Duodenal mucosa (tissue), 2 donors: Measurements from ENCODE around the gene PTPRCAP.

Experiments
- H3K27ac ChIP-seq: one replicate; pipeline ENCODE4 v1.7.0; 2013; ENCODE audit warnings: low read depth, low read length
- H3K27me3 ChIP-seq, 2 donors: one replicate each; pipeline ENCODE4 v1.7.0; 2013; ENCODE audit warnings: low read length in 2 of 2, control low read depth in 1 of 2; ENCODE audit not compliant: insufficient read depth in 2 of 2, control insufficient read depth in 1 of 2
- H3K36me3 ChIP-seq, 2 donors: one replicate each; pipeline ENCODE4 v1.7.0; 2013; ENCODE audit warnings: low read length in 2 of 2, control low read depth in 1 of 2; ENCODE audit not compliant: insufficient read depth in 2 of 2, control insufficient read depth in 1 of 2
- H3K4me1 ChIP-seq, 2 donors: one replicate each; pipeline ENCODE4 v1.7.0; 2013; ENCODE audit warnings: low read length in 2 of 2, control low read depth in 1 of 2; ENCODE audit not compliant: insufficient read depth in 2 of 2, control insufficient read depth in 1 of 2
- H3K4me3 ChIP-seq, 2 donors: one replicate each; pipeline ENCODE4 v1.7.0; 2013; ENCODE audit warnings: low read length in 2 of 2, low read depth in 1 of 2
- H3K9ac ChIP-seq, 2 donors: one replicate each; pipeline ENCODE4 v1.7.0; 2013; ENCODE audit warnings: low read length in 2 of 2, low read depth in 1 of 2
- H3K9me3 ChIP-seq, 2 donors: one replicate each; pipeline ENCODE4 v1.7.0; 2013; ENCODE audit warnings: low read length in 2 of 2, control low read depth in 1 of 2; ENCODE audit not compliant: control insufficient read depth in 1 of 2

The PTPRCAP gene

GRCh38 chr11:67465189-67465510, 27.7 kb upstream of the PTPRCAP start:
- Histone ChIP-seq H3K4me3 (peak overlapping the region; percentile 69 to 88), H3K9ac (peak overlapping the region; percentile 65 to 96), H3K27me3 (no peaks in the 10 kb centered on the region), H3K9me3 (no peaks in the 10 kb centered on the region), H3K36me3 (peaks cover 0 to 3% of the 10 kb centered on the region in 2 donors), H3K4me1 (peaks cover 26 to 30% of the 10 kb centered on the region in 2 donors), H3K27ac (peak overlapping the region; percentile 95)

- Histone ChIP-seq H3K27me3 (no peaks in the 10 kb centered on the region), H3K4me3 (peak overlapping the region; percentile 69 to 88), H3K4me1 (peaks cover 26 to 29% of the 10 kb centered on the region in 2 donors), H3K36me3 (peaks cover 0 to 3% of the 10 kb centered on the region in 2 donors), H3K27ac (peak overlapping the region; percentile 95), H3K9ac (peak overlapping the region; percentile 80 to 96), H3K9me3 (no peaks in the 10 kb centered on the region)
These were observed 27.1 kb upstream of the PTPRCAP start for GRCh38 chr11:67464411-67465188.

- Histone ChIP-seq H3K9me3 (no peaks in the 10 kb centered on the region), H3K27ac (peak overlapping the region; percentile 89), H3K4me3 (peak overlapping the region; percentile 63 to 66), H3K4me1 (peaks cover 26 to 27% of the 10 kb centered on the region in 2 donors), H3K9ac (peak overlapping the region; percentile 80 to 96), H3K27me3 (no peaks in the 10 kb centered on the region), H3K36me3 (peaks cover 0 to 3% of the 10 kb centered on the region in 2 donors)
These were observed 26.4 kb upstream of the PTPRCAP start for GRCh38 chr11:67463680-67464410.

GRCh38 chr11:67463186-67463585, 25.7 kb upstream of the PTPRCAP start:
- no peaks in the 10 kb centered on the region for H3K9me3 ChIP-seq
- H3K27me3 ChIP-seq: no peaks in the 10 kb centered on the region
- H3K36me3 ChIP-seq: peaks cover 0 to 3% of the 10 kb centered on the region in 2 donors
- no peak overlapping the region for H3K27ac ChIP-seq
- peaks cover 23 to 24% of the 10 kb centered on the region in 2 donors for H3K4me1 ChIP-seq
- H3K9ac ChIP-seq: no peak overlapping the region
- H3K4me3 ChIP-seq: no peak overlapping the region

GRCh38 chr11:67458266-67458665, 20.8 kb upstream of the PTPRCAP start:
- no peak overlapping the region for H3K27ac ChIP-seq
- no peaks in the 10 kb centered on the region for H3K27me3 ChIP-seq
- H3K36me3 ChIP-seq: no peaks in the 10 kb centered on the region
- H3K4me1 ChIP-seq: peaks cover 0 to 2% of the 10 kb centered on the region in 2 donors
- H3K9ac ChIP-seq: no peak overlapping the region
- H3K9me3 ChIP-seq: no peaks in the 10 kb centered on the region
- no peak overlapping the region for H3K4me3 ChIP-seq

GRCh38 chr11:67457453-67457852, 20.0 kb upstream of the PTPRCAP start:
- H3K9me3 ChIP-seq: no peaks in the 10 kb centered on the region
- no peaks in the 10 kb centered on the region for H3K36me3 ChIP-seq
- no peak overlapping the region for H3K27ac ChIP-seq
- no peak overlapping the region for H3K4me3 ChIP-seq
- no peaks in the 10 kb centered on the region for H3K27me3 ChIP-seq
- H3K4me1 ChIP-seq: no peaks in the 10 kb centered on the region
- H3K9ac ChIP-seq: no peak overlapping the region

GRCh38 chr11:67456068-67456705, 18.7 kb upstream of the PTPRCAP start:
- no peaks in the 10 kb centered on the region for H3K9me3 ChIP-seq
- no peaks in the 10 kb centered on the region for H3K36me3 ChIP-seq
- H3K9ac ChIP-seq: no peak overlapping the region
- H3K4me1 ChIP-seq: peaks cover 0 to 3% of the 10 kb centered on the region in 2 donors
- H3K4me3 ChIP-seq: no peak overlapping the region
- H3K27ac ChIP-seq: no peak overlapping the region
- H3K27me3 ChIP-seq: no peaks in the 10 kb centered on the region

GRCh38 chr11:67455054-67455453, 17.6 kb upstream of the PTPRCAP start, which contains the start of gene CABP4:
Gene CABP4, plus strand, starts transcription at chr11:67455354. Its CDS starts 70 bp downstream, at chr11:67455424.
- H3K9me3 ChIP-seq: no peaks in the 10 kb centered on the region
- H3K27me3 ChIP-seq: no peaks in the 10 kb centered on the region
- peaks cover 0 to 3% of the 10 kb centered on the region in 2 donors for H3K4me1 ChIP-seq
- H3K9ac ChIP-seq: no peak within 1 kb of the TSS
- no peak within 1 kb of the TSS for H3K27ac ChIP-seq
- H3K36me3 ChIP-seq: no peaks in the 10 kb centered on the region
- no peak within 1 kb of the TSS for H3K4me3 ChIP-seq

GRCh38 chr11:67453816-67454732, 16.6 kb upstream of the PTPRCAP start:
- Histone ChIP-seq H3K36me3 (no peaks in the 10 kb centered on the region), H3K4me1 (peaks cover 0 to 8% of the 10 kb centered on the region in 2 donors), H3K9me3 (no peaks in the 10 kb centered on the region), H3K27ac (no peak overlapping the region), H3K4me3 (no peak overlapping the region), H3K27me3 (no peaks in the 10 kb centered on the region), H3K9ac (no peak overlapping the region)
